ENCODE data around the gene CCDC24. TPM values are rescaled to one million over a fixed set of nuclear protein-coding genes. Genes with fewer than 3 reads are reported as not detected.

CCDC24 gene
- total and polyA plus RNA-seq, 8 donors, result 3.9 to 45.9 (median 6.5) TPM

DNA sequence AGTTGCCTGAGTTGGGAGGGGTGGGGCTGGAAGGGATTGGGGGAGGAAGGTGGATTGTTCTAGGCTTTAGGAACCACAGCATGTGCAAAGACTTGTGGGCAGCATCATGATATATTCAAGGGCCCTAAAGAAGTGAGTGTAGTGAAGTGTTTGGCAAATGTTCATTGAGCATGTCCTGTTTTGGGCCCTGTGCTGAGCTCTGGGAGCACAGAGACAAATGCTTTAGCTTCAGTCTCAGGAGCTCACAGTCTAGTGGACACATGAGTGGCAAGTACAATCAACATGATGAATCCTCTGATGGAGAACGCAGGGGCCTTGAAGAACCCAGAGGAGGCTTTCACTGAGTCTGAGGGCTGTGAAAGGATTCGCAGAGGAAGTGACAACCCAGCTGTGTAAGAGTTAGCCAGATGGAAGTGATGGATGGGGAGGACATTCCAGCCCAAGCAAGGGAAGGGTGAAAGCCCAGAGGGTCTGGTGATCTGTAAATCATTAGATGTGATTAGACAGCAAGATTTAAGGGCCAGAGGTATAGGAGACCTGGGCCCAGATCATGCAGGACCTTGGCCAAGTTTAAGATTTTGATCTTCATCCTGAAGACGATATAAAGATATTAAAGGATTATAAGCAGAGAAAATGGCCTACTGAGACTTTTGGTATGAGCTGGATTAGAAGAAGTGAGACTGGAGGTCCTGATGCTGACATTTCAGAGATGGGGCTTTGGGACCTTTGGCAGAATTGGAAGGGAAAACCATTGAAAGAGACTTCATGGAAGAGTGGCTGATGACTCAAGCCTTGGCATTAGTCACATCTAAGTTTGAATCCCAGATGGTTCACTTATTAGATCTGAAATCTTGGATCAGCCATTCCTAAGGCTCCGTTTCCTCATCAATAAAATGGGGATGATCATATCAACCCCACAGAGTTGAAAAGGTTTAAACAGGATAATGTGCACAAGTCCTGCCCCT is 40.1 kb upstream of the CCDC24 start:
- Histone ChIP-seq H3K36me3 (no peaks in the 10 kb centered on the region), H3K9me3 (no peaks in the 10 kb centered on the region), H3K4me1 (peaks cover 4 to 15% (median 9%) of the 10 kb centered on the region in 3 donors), H3K27me3 (no peaks in the 10 kb centered on the region), H3K27ac (no peak overlapping the region), H3K4me3 (no peak overlapping the region)
- 84 to 90% methylated on average over 4 of the region's 4 CpGs for WGBS, 2 donors
- TF ChIP-seq, protein P1, sequence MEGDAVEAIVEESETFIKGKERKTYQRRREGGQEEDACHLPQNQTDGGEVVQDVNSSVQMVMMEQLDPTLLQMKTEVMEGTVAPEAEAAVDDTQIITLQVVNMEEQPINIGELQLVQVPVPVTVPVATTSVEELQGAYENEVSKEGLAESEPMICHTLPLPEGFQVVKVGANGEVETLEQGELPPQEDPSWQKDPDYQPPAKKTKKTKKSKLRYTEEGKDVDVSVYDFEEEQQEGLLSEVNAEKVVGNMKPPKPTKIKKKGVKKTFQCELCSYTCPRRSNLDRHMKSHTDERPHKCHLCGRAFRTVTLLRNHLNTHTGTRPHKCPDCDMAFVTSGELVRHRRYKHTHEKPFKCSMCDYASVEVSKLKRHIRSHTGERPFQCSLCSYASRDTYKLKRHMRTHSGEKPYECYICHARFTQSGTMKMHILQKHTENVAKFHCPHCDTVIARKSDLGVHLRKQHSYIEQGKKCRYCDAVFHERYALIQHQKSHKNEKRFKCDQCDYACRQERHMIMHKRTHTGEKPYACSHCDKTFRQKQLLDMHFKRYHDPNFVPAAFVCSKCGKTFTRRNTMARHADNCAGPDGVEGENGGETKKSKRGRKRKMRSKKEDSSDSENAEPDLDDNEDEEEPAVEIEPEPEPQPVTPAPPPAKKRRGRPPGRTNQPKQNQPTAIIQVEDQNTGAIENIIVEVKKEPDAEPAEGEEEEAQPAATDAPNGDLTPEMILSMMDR (IDR thresholded peaks at IDR 0.05), result no peak
- no peak for ATAC-seq
- intact Hi-C loops (cut with DNase I), result no loop called here
- no peak for DNase-seq
- FAIRE-seq, result no peak

DNA sequence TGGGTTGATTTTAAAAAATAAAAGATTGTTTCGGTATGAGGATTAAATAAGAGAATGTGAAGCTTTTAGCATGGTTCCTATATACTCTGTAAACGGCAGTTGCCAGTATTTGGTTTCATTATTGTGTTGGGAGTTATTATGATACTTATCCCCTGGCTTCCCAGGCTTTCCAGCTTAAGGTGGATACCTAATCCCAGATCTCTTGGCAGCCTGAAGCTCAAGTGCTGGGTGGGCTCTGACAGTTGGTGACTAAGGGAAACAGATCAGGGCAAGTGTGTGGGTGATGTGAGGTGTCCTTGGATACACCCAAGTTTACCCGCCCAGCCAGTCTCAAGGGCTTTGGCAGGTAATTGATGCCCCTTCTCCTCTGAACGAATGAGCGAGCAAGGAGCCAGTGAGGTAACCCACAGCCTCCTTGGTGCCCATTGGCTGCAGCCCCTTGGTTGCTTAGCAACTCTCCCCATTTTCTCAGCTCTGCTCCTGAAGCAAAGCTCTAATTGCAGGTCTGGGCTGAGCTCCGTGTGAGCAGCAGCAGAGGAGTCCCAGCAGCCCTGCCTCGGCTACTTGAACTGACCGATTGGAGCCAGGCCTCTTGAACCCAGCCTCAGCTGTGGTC is 38.6 kb upstream of the CCDC24 start:
- peak in 1 of 6 donors; percentile 32 for DNase-seq
- FAIRE-seq, result no peak
- TF ChIP-seq, protein P1 (IDR thresholded peaks at IDR 0.05), result no peak
- H3K4me1 ChIP-seq, result peaks cover 3 to 8% (median 4%) of the 10 kb centered on the region in 3 donors
- WGBS, 2 donors, result 75 to 79% methylated on average over 8 of the region's 8 CpGs
- H3K36me3 ChIP-seq, result peaks cover 0 to 6% (median 0%) of the 10 kb centered on the region in 3 donors
- no peaks in the 10 kb centered on the region for H3K27me3 ChIP-seq
- no peak overlapping the region for H3K4me3 ChIP-seq
- peak in 2 of 4 donors; percentile 55 to 62 for ATAC-seq
- intact Hi-C loops (cut with DNase I), result no loop called here
- no peak overlapping the region for H3K27ac ChIP-seq
- H3K9me3 ChIP-seq, result no peaks in the 10 kb centered on the region

DNA sequence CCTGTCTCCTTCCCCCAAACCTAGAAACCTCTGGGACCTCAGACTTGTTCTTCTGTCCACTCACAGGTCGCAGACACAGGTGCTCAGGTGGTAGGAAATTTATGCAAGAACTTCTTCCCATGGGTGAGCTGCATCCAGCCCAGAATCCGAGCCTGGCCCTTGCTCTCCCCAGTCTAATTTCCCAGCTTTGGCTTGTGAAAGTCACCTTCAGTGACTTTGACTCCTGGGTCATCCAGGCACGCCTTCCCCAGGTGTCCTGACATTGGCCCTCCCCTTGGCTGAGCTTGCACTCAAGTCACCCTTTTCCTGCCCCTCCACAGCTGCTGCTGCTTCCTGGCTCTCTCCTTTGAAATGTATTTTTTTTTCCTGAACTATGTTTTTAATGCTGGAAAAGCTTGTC is 38.0 kb upstream of the CCDC24 start:
- Histone ChIP-seq H3K27me3 (no peaks in the 10 kb centered on the region), H3K9me3 (no peaks in the 10 kb centered on the region), H3K36me3 (peaks cover 0 to 11% (median 0%) of the 10 kb centered on the region in 3 donors), H3K4me3 (no peak overlapping the region), H3K4me1 (peaks cover 0 to 3% (median 1%) of the 10 kb centered on the region in 3 donors), H3K27ac (no peak overlapping the region)
- FAIRE-seq (no peak), ATAC-seq (no peak), DNase-seq (no peak)
- TF ChIP-seq, protein P1 (IDR thresholded peaks at IDR 0.05), result no peak
- WGBS, 2 donors, result 71 to 78% methylated on average over 3 of the region's 3 CpGs
- intact Hi-C loops (cut with DNase I), result no loop called here

DNA sequence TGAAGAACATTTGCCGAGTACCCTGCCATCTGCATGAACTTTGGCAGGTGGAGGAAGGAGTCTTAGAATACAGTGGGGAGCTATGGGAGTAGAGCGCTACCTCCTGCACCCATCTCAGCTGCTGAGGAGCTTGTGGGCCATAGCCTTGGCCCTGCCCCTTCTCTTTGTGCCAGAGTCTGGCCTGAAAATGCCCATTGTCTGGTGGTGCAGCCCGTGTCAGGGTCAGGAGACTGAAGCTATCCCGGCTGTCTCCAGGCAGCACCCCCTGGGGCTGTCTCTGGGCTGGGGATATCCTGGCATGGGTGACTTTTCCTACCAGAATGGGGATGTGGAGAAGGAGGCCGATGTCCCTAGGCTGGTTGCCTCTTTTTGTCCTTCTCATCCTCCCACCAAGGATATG is 37.4 kb upstream of the CCDC24 start:
- TF ChIP-seq, protein P1 (IDR thresholded peaks at IDR 0.05), result no peak
- Histone ChIP-seq H3K27ac (no peak overlapping the region), H3K4me1 (no peaks in the 10 kb centered on the region), H3K9me3 (no peaks in the 10 kb centered on the region), H3K27me3 (no peaks in the 10 kb centered on the region), H3K36me3 (peaks cover 0 to 17% (median 0%) of the 10 kb centered on the region in 3 donors), H3K4me3 (no peak overlapping the region)
- FAIRE-seq (no peak), ATAC-seq (no peak), DNase-seq (no peak)
- intact Hi-C loops (cut with DNase I), result no loop called here
- 84 to 89% methylated on average over 5 of the region's 5 CpGs for WGBS, 2 donors

Measured in pancreas (tissue), 10 donors.